HG02943 (cell line): ENCODE data around the gene ZNF362.

Experiments used
- ATAC-seq: cut with Tn5 transposase; IDR thresholded peaks from one replicate; pipeline ENCODE4 v1.9.1; 2021; ENCODE audit warnings: mild to moderate bottlenecking, low read depth, moderate library complexity; ENCODE audit not compliant: unreplicated experiment

The ZNF362 gene

GRCh38 chr1:33323663-33324477, 67.6 kb downstream of the ZNF362 start:
- ATAC-seq, result no peak

- ATAC-seq, result no peak
These were observed 68.6 kb downstream of the ZNF362 start for GRCh38 chr1:33324677-33325575.

- no peak for ATAC-seq
These were observed 70.5 kb downstream of the ZNF362 start for GRCh38 chr1:33326785-33327184.

- ATAC-seq, result no peak
These were observed 71.5 kb downstream of the ZNF362 start for GRCh38 chr1:33327587-33328325.

GRCh38 chr1:33328817-33329216, 72.5 kb downstream of the ZNF362 start:
- ATAC-seq, result no peak

GRCh38 chr1:33329600-33330305, 73.5 kb downstream of the ZNF362 start:
- no peak for ATAC-seq

- ATAC-seq, result no peak
These were observed 74.1 kb downstream of the ZNF362 start for GRCh38 chr1:33330361-33330890.

GRCh38 chr1:33330906-33331305, 74.6 kb downstream of the ZNF362 start:
- no peak for ATAC-seq

- ATAC-seq, result no peak
These were observed 75.4 kb downstream of the ZNF362 start for GRCh38 chr1:33331444-33332356.

GRCh38 chr1:33332357-33332789, 76.1 kb downstream of the ZNF362 start:
- no peak for ATAC-seq

- no peak for ATAC-seq
These were observed 76.6 kb downstream of the ZNF362 start for GRCh38 chr1:33332881-33333280.

- ATAC-seq, result no peak
These were observed 77.8 kb downstream of the ZNF362 start for GRCh38 chr1:33334081-33334552.

GRCh38 chr1:33335020-33335419, 78.7 kb downstream of the ZNF362 start:
- ATAC-seq, result no peak

GRCh38 chr1:33336580-33336979, 80.3 kb downstream of the ZNF362 start:
- no peak for ATAC-seq

- no peak for ATAC-seq
These were observed 81.1 kb downstream of the ZNF362 start for GRCh38 chr1:33337441-33337840.

- ATAC-seq, result no peak
These were observed 81.8 kb downstream of the ZNF362 start for GRCh38 chr1:33338048-33338439.

GRCh38 chr1:33338440-33339211, 82.3 kb downstream of the ZNF362 start:
- no peak for ATAC-seq

GRCh38 chr1:33339413-33339812, 83.1 kb downstream of the ZNF362 start:
- no peak for ATAC-seq
